ENCODE data around the gene CT45A9. TPM values are rescaled to one million over a fixed set of nuclear protein-coding genes. Genes with fewer than 3 reads are reported as not detected.
"Not testable (repeated sequence)": the region's sequence is repeated elsewhere in the genome, so short reads cannot be mapped to it uniquely, and the experiment has no call there.

The CT45A9 gene
- not detected for total RNA-seq

DNA sequence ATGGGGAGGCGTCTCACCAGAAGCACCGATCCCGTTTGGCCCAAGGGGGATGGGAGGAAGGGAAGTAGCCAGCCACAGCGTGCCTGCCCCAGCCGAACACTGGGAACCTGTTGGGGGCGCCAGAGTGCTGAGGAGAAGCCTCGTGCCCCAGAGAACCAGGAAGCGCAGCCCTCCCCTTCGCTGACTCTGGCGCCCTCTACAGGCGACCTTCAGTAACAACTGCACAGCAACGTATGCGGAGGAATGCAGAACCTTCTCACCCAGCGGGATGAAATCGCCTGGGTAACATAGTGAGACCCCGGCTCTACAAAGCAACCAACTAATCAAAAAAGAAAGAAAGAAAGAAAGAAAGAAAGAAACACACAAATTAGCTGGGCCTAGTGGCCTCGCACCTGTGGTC lies at the start of gene CT45A9:
TSS of gene CT45A9 (minus strand) at position 101 of the 400 bp plus-strand sequence. CDS start 3,751 bp downstream, outside the sequence.
- not testable (repeated sequence) for DNase-seq

DNA sequence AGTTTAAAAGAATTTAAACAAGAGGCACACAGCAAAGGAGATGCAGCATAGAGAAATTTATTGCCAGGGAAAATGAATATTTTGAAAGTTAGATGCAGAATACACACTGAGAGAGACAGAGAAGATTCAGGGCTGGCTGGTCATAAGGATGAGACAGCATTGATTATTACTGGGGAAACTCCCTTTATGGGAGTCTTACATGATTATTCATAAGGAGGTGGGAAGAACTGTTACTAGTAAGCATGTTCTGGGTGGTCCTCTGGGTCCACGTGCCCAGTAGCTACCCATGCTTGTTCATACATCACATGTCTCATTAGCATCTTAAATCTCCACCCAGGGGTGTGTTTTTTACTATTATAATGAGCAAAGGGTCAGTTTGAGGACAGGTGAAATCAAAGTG lies 48.9 kb upstream of the CT45A9 start:
- not testable (repeated sequence) for DNase-seq

DNA sequence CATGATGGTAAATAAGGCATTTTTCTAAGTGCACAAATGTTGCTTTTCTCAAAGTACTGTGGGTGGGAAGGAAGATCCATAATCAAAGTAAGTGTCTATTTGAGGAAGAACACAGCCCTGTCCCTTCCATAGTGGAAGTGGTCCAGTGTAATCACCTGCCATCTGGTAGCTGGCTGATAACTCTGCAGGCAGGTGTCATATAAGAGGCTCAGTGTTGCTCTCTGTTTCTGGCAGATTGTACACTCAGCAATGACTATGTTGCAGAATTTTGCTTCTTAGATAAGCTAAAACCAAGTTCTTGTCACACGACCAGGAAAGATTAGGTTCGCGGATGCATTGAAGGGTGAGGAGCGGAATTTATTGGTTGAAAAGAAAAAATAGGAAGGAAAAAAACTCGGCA lies 42.8 kb upstream of the CT45A9 start:
- DNase-seq: no peak

DNA sequence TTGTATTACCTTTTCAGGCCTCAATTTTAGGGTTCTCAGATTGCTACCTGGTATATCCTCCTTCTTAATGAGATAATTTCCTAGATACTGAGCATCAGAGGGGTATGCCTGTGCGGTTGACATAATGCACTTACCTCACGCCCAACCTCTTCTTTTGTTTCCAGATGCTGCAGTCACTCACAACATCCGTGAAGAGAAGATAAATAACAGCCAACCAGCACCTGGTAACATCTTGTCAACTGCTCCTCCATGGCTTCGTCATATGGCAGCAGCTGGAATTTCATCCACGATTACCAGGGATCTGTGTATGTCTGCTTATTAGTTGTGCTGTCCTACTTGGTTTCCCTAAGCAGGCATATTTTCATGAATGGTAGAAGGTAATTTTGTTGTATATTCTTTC lies 38.6 kb upstream of the CT45A9 start:
- DNase-seq: no peak

- no peak for DNase-seq
Observed at GRCh38 chrX:135893294-135893817, 21.7 kb upstream of the CT45A9 start, which contains the start of the genes CT45A10 and SAGE1. Gene CT45A10 (minus strand): TSS chrX:135893444. CDS start chrX:135885344, 8,100 bp downstream. Gene SAGE1 (plus strand): TSS chrX:135893716. CDS start chrX:135896243, 2,527 bp downstream.

DNA sequence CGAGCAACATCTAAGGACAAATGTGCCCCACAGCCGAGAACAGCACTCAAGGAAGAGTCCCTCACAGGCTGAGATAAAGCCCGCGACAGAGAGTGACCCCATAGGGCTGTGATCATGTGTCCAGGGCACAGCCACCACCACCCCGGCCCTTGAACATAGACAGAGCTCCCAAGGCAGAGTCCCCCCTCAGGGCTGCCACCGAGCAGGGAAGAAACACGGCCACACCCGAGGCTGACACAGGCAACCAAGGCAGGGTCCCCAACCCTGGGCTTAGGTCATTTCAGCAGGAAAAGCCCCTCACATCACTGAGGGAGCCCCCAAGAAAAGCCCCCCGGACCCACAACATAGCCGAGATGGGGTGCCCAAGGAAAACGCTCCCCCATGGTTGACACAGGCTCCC lies 21.2 kb upstream of the CT45A9 start:
- DNase-seq: no peak

GRCh38 chrX:135890087-135890585 lies 18.5 kb upstream of the CT45A9 start:
- DNase-seq: no peak

- DNase-seq: not testable (repeated sequence)
Observed at GRCh38 chrX:135888976-135889375, 17.4 kb upstream of the CT45A9 start.

DNA sequence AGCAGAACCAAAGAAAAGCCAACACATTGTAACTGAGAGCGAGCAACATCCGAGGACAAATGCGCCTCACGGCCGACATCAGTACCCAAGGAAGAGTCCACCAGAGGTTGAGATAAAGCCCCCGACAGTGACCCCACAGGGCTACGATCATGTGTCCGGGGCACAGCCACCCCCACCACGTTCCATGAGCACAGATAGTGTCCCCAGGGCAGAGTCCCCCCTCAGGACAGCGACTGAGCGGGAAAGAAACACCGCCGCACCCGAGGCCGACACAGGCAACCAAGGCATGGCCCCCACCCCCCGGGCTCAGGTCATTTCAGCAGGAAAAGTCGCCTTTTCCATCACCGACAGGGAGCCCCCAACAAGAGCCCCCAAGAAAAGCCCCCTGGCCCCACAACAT lies 16.6 kb upstream of the CT45A9 start:
- not testable (repeated sequence) for DNase-seq

DNA sequence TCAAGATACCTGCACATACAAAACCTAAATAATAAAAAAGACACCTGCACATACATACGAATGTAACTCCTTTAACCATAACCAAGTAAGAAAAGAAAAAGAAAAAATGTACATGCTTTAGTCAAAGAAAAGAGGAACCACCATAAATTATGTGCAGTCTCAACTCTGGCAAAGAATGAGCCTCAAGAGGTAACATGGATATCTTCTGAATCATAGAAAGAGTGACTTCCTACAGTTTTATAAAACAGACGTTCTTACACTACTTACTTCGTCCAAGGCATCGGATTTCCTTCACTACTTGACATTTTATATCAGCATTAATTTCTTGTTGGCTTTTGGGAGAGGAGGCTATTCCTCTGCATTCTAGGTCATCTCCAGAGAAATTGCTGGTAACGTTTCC lies 11.1 kb upstream of the CT45A9 start:
- DNase-seq: not testable (repeated sequence)

- not testable (repeated sequence) for DNase-seq
Observed at GRCh38 chrX:135854438-135854837, 17.2 kb downstream of the CT45A9 start, which contains the start of gene CT45A8. Gene CT45A8 (minus strand): TSS chrX:135854538. CDS start chrX:135850783, 3,755 bp downstream.

DNA sequence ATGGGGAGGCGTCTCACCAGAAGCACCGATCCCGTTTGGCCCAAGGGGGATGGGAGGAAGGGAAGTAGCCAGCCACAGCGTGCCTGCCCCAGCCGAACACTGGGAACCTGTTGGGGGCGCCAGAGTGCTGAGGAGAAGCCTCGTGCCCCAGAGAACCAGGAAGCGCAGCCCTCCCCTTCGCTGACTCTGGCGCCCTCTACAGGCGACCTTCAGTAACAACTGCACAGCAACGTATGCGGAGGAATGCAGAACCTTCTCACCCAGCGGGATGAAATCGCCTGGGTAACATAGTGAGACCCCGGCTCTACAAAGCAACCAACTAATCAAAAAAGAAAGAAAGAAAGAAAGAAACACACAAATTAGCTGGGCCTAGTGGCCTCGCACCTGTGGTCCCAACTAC lies 34.4 kb downstream of the CT45A9 start, which contains the start of gene CT45A7:
TSS of gene CT45A7 (minus strand) at position 101 of the 400 bp plus-strand sequence. CDS start 3,747 bp downstream, outside the sequence.
- not testable (repeated sequence) for DNase-seq

GRCh38 chrX:135819912-135820311 lies 51.7 kb downstream of the CT45A9 start, which contains the start of gene CT45A2:
Gene CT45A2 (minus strand): TSS chrX:135820012. CDS start chrX:135816265, 3,747 bp downstream.
- DNase-seq: not testable (repeated sequence)

Other genes starting within 250 kb of the CT45A9 start
- gene CT45A1, start 158.2 kb downstream of the CT45A9 start, total RNA-seq: not detected
- gene CT45A3, start 103.6 kb downstream of the CT45A9 start, total RNA-seq: not detected
- gene CT45A5, start 86.3 kb downstream of the CT45A9 start, total RNA-seq: not detected
- not detected for gene CT45A6, start 69.0 kb downstream of the CT45A9 start, total RNA-seq
- gene CT45A2, start 51.8 kb downstream of the CT45A9 start, total RNA-seq: not detected
- not detected for gene CT45A7, start 34.5 kb downstream of the CT45A9 start, total RNA-seq
- gene CT45A8, start 17.3 kb downstream of the CT45A9 start, total RNA-seq: not detected
- not detected for gene CT45A10, start 21.6 kb upstream of the CT45A9 start, total RNA-seq
- not detected for gene SAGE1, start 21.9 kb upstream of the CT45A9 start, total RNA-seq
- 16.7 TPM for gene MMGT1, start 102.2 kb upstream of the CT45A9 start, total RNA-seq
- gene SLC9A6, start 113.6 kb upstream of the CT45A9 start, total RNA-seq: 140 TPM

All from occipital lobe (tissue), 2 donors.